Left forelimb (tissue), 1 donor: ENCODE data around the gene TIPARP.
A peak's percentile ranks its signal among the peaks of the same experiment; 100 is the strongest.

Source experiments
- DNase-seq: peaks from one replicate; pipeline ENCODE4 v3.0.0-alpha.2; 2018; ENCODE audit warnings: low spot score

TIPARP gene

DNA sequence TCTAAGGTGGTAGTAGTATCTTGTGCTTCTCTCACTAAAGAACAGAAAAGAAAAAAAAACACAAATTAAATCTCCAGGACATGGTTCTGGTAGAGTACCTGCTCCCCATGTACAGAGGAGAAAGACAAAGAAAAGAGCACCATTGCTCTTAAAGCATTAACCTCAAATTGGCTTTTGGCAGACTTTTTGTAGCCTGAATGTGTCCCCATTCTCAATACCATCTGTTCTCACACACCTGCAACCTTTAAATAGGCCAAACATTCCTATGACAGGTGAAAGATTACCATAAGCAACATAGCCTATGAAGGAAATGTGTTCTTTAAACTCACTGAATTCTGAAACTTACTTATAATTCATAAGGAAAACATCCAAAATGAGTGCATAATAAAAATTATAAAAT lies 68.0 kb downstream of the TIPARP start:
- DNase-seq: no peak

GRCh38 chr3:156743859-156744258 lies 69.5 kb downstream of the TIPARP start:
- no peak for DNase-seq

DNA sequence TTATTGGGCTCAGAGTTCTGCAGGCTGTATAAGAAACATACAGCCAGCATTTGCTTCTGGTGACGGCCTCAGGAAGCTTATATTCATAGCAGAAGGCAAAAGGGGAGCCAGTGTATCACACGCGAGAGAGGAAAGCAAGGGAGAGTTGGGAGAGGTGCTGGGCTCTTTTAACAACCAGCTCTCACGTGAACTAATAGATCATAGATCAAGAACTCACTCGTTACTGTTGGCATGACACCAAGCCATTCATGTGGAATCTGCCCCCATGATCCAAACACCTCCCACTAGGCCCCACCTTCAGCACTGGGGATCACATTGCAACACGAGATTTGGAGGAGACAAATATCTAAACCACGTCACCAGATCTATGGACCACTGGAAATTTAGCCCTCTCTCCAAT lies 70.2 kb downstream of the TIPARP start:
- DNase-seq: no peak

DNA sequence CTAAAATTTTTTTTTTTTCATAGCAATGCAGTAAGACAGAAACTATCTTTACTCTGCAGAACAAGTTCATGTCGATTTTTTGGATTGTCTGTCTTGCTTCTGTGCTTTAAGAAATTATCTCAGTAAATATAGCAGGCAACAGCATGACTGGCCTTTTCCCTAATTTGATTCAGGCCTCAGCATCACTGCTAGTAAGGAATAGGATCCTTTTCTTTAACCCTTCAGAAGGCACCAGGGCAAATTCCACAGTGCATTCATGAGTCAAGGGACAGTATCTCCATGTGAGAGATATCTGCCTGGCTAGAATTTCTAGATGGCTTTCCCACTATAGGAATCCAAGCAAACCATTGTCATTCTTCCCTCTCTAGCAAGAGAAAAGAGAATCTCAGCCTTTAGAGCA lies 71.4 kb downstream of the TIPARP start:
- no peak for DNase-seq

DNA sequence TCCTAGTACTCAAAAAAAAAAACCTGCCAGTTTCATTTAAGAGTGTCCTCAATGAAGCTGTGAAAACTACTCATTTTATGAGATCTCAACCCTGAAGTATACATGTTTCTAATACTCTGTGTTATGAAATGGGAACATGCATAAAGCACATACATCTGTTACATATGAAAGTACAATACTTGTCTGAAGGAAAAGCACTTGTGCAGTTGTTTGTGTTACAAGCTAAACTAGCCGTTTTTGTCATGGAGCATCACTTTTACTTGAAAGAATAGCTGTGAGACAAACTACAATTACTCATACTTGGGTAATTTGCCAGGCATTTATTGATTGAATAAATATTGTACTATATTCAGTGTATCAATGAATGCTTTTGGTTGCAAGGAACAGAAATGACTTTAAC lies 72.7 kb downstream of the TIPARP start:
- no peak for DNase-seq

DNA sequence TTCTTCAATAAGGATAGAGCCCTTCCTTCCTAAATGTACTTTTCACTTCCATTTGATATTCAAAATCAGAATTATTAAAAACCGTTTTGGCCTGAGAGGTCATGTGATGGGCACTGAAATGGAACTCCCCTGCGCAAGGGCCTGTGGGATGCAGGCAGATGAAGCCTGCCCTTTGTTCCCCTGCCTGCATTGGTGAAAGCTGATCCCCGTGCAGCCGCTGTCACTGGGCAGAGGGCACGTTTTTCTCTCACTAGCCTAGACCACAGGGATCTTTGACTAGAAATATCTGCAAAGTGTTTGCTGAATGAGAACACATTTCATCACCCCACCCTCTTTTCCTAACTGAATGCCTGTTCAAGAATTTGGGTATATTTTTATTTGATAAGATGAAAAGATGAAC lies 74.9 kb downstream of the TIPARP start:
- no peak for DNase-seq

DNA sequence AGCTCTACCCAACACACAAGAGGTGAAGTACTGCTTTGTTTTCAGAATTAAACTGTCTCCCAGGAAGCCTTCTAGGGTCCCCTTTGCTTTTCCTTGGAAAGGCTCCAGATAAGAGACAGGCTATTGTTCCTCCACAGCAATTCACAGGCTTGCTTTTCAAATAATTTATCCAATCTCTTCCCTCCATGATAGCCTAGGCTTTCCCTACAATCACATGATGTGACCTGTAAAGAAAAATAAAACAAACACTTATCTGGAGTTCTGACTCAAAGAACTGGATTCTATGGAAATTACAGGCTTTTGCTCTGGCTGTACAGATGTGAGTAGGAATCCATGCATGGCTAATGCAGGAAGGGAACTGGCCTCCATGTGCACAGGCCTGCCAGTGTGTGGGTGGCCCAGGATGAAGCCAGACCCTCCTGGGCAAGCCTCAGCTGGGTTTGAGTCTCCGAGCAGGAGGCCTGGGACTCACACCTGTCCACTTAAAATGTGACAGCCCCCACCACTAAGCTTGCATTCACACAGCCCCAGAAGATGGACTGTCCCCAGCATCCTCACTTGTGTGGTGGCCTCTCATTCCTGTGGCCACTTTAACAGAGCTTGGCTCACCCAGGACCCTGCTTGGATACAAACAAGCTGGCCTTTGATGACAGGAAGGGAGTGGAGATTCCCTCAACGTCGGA lies 75.9 kb downstream of the TIPARP start:
- no peak for DNase-seq

- no peak for DNase-seq
Observed at GRCh38 chr3:156750874-156751245, 76.5 kb downstream of the TIPARP start.

DNA sequence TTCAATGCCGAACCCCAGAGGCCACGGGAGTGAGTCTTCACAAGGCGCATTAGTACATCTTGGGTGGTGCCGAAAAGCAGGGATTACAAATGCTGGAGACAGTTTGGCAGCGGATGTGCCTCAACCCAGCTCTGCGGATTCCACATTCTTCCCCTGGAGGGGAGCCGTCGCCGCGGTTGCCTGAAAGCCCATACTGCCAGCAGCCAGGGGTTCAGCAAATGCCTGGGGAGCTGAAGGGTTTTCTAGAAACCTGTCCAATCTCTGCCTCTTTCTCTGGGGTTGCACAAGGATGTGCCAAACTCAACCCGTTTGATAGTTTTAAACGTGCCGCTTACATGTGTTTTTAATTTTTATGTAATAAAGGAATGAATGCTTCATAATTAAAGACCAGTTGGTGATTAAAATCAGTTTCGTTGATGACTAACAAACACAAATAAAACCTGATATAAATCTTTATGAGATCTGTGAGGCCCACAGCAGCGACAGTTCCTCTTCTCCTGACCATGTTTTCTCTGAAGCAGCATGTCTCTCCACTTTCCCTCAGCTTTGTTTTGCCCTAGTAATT lies 77.2 kb downstream of the TIPARP start:
- peak; percentile 79 for DNase-seq
